ENCODE data around the gene LIN54. TPM values are rescaled to one million over a fixed set of nuclear protein-coding genes. Genes with fewer than 3 reads are reported as not detected.
"Not testable (repeated sequence)": the region's sequence is repeated elsewhere in the genome, so short reads cannot be mapped to it uniquely, and the experiment has no call there.

The LIN54 gene
- total RNA-seq, 2 donors from 2014 or later: 14.6 to 17.9 TPM

- no peak overlapping the region for H3K9ac ChIP-seq (ENCODE audit: low read depth in 2 of 2, low read length in 2 of 2)
- no peaks in the 10 kb centered on the region for H3K27me3 ChIP-seq
- H3K4me3 ChIP-seq: no peak overlapping the region
- H3K9me3 ChIP-seq: no peaks in the 10 kb centered on the region
- no peak for DNase-seq
- H3K4me1 ChIP-seq: peaks cover 6% of the 10 kb centered on the region
- no peak for TF ChIP-seq CTCF (IDR thresholded peaks at IDR 0.05)
- no peak overlapping the region for H3K27ac ChIP-seq
- intact Hi-C loops (cut with DNase I): no loop called here
- no peaks in the 10 kb centered on the region for H3K36me3 ChIP-seq
These were observed 20.8 kb downstream of the LIN54 start for GRCh38 chr4:82989575-82990429.

DNA sequence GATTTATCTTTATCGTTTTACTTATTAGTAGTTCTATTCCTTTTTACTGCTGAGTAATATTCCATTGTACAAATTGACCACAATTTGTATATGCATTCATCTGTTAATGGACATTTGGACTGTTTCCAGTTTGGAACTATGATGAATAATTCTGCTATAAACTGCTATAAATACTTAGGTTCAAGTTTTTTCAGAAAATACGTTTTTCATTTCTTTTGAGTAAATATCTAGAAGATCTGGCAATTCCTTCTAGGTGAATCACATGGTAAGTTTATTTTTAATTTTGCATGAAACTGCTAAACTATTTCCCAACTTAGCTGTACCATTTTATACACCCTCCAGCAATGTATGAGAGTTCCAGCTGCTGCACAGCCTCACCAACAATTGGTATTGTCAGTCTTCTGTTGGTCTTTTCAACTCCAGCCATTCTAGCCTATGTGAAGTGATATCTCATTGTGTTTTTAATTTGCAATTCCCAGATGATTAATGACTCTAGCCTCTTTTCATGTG is 22.2 kb downstream of the LIN54 start:
- Histone ChIP-seq H3K9ac (ENCODE audit: low read depth in 2 of 2, low read length in 2 of 2) (no peak overlapping the region), H3K27ac (no peak overlapping the region), H3K4me1 (peaks cover 4% of the 10 kb centered on the region), H3K4me3 (no peak overlapping the region), H3K9me3 (no peaks in the 10 kb centered on the region), H3K36me3 (no peaks in the 10 kb centered on the region), H3K27me3 (no peaks in the 10 kb centered on the region)
- DNase-seq: no peak
- TF ChIP-seq CTCF (IDR thresholded peaks at IDR 0.05): no peak
- intact Hi-C loops (cut with DNase I): no loop called here

DNA sequence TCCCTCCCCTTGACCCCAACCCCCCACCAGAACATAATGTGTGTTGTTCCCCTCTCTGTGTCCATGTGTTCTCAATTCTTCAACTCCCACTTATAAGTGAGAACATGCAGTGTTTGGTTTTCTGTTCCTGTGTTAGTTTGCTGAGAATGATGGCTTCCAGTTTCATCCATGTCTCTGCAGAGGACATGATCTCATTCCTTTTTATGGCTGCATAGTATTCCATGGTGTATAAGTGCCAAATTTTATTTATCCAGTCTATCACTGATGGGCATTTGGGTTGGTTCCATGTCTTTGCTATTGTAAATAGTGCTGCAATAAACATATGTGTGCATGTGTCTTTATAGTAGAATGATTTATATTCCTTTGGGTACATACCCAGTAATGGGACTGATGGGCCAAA is 23.1 kb downstream of the LIN54 start:
- H3K9ac ChIP-seq (ENCODE audit: low read depth in 2 of 2, low read length in 2 of 2); intact Hi-C loops (cut with DNase I); H3K36me3 ChIP-seq; H3K4me1 ChIP-seq; H3K4me3 ChIP-seq; H3K27ac ChIP-seq; DNase-seq; H3K27me3 ChIP-seq; H3K9me3 ChIP-seq: not testable (repeated sequence)

- H3K9me3 ChIP-seq: no peaks in the 10 kb centered on the region
- no peak overlapping the region for H3K4me3 ChIP-seq
- DNase-seq: no peak
- no peak overlapping the region for H3K9ac ChIP-seq (ENCODE audit: low read depth in 2 of 2, low read length in 2 of 2)
- H3K4me1 ChIP-seq: peaks cover 4% of the 10 kb centered on the region
- intact Hi-C loops (cut with DNase I): no loop called here
- no peak for TF ChIP-seq CTCF (IDR thresholded peaks at IDR 0.05)
- H3K36me3 ChIP-seq: no peaks in the 10 kb centered on the region
- H3K27ac ChIP-seq: no peak overlapping the region
- H3K27me3 ChIP-seq: no peaks in the 10 kb centered on the region
These were observed 26.2 kb downstream of the LIN54 start for GRCh38 chr4:82984459-82984858.

DNA sequence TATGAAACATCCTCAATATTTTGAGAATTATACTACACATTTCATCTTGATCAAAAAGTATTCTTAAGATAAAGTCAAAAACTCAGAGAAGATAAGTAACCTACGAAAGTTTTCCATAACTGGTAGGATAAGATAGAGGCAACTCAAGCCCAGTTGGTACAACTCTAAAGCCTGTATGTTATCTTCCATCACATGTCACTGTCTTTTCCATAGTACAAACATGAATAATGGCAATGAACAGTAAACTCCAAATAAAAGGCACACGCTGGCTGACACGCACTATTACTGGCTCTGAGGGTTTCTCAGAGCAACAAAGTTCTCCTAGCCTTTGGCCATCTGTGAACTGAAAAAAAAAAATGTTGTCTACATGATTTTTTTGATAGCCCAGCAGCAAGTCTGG is 27.2 kb downstream of the LIN54 start:
- Histone ChIP-seq H3K9ac (ENCODE audit: low read depth in 2 of 2, low read length in 2 of 2) (no peak overlapping the region), H3K27ac (no peak overlapping the region), H3K9me3 (no peaks in the 10 kb centered on the region), H3K4me3 (no peak overlapping the region), H3K27me3 (no peaks in the 10 kb centered on the region), H3K36me3 (no peaks in the 10 kb centered on the region), H3K4me1 (peaks cover under 1% of the 10 kb centered on the region)
- intact Hi-C loops (cut with DNase I): no loop called here
- no peak for DNase-seq
- no peak for TF ChIP-seq CTCF (IDR thresholded peaks at IDR 0.05)

GRCh38 chr4:82981138-82981537 is 29.5 kb downstream of the LIN54 start:
- no peaks in the 10 kb centered on the region for H3K4me1 ChIP-seq
- no peaks in the 10 kb centered on the region for H3K27me3 ChIP-seq
- H3K36me3 ChIP-seq: no peaks in the 10 kb centered on the region
- no peaks in the 10 kb centered on the region for H3K9me3 ChIP-seq
- no peak for TF ChIP-seq CTCF (IDR thresholded peaks at IDR 0.05)
- no peak for DNase-seq
- H3K9ac ChIP-seq (ENCODE audit: low read depth in 2 of 2, low read length in 2 of 2): no peak overlapping the region
- intact Hi-C loops (cut with DNase I): no loop called here
- no peak overlapping the region for H3K27ac ChIP-seq
- no peak overlapping the region for H3K4me3 ChIP-seq

Measured in colonic mucosa (tissue), 4 donors.